ENCODE results near the gene PLEKHA4.

- TF ChIP-seq POLR2A (conservative IDR thresholded peaks at IDR 0.05) (no peak), CBFA2T2 (conservative IDR thresholded peaks at IDR 0.05) (no peak), TFAM (CRISPR knock-in tag; conservative IDR thresholded peaks at IDR 0.05) (no peak), ZKSCAN1 (IDR thresholded peaks at IDR 0.05; ENCODE audit: low read depth, low read length) (no peak)
Measured at GRCh38 chr19:48802623-48803022, 65.8 kb downstream of the PLEKHA4 start.
